Endothelial cell of umbilical vein (primary cell): ENCODE results near the gene TMEM183A. TPM values are rescaled to one million over a fixed set of nuclear protein-coding genes. Genes with fewer than 3 reads are reported as not detected.

ENCODE experiments used
- BruUV-seq: library from RNA; stranded (reverse); fragments of 400-500 nt; replicated peaks from 2 replicates; lab custom pipeline; 2021; lab: Mats Ljungman, UMichigan
- CTCF ChIA-PET: fragments of 300-600, 350-600 bp; sonication (Branson Sonifier 250); formaldehyde crosslinking; loops from one replicate; lab custom pipeline; 2021; ENCODE audit warnings: antibody characterized with exemption, inconsistent platforms; lab: Charles Lee
- POLR2A ChIA-PET: fragments of 300-600, 350-600 bp; sonication (Branson Sonifier 250); formaldehyde crosslinking; loops from one replicate; lab custom pipeline; 2021; ENCODE audit warnings: antibody characterized with exemption, inconsistent platforms; lab: Charles Lee
- DNase-seq: peaks from one replicate; pipeline ENCODE4 v3.0.0-alpha.2; 2011; ENCODE audit warnings: low read depth, low spot score
- FAIRE-seq: peaks from 2 replicates; lab custom pipeline; 2011; peaks lifted over from hg19 to GRCh38; lab: Jason Lieb, UNC
- H2AFZ ChIP-seq: 2 replicates; pipeline ENCODE4 v1.6.0; 2012; ENCODE audit warnings: low read depth, low read length, control low read depth, inconsistent platforms
- H3K27ac ChIP-seq: 2 replicates; pipeline ENCODE4 v1.5.1; 2011; ENCODE audit warnings: low read depth, mild to moderate bottlenecking, control low read depth, low read length, moderate library complexity; ENCODE audit not compliant: insufficient read depth
- H3K27me3 ChIP-seq, 2 experiments: 2 replicates each; pipeline versions ENCODE4 v1.6.0 to v1.6.1; 2011; ENCODE audit warnings: low read length in 2 of 2, mixed read lengths in 1 of 2; ENCODE audit not compliant: control insufficient read depth in 2 of 2, insufficient read depth in 2 of 2
- H3K36me3 ChIP-seq, 2 experiments: 2 replicates in 1 of 2; 3 replicates in 1 of 2; pipeline ENCODE4 v1.5.1; 2011; ENCODE audit warnings: low read length in 2 of 2, mild to moderate bottlenecking in 1 of 2, moderate library complexity in 1 of 2; ENCODE audit not compliant: control insufficient read depth in 2 of 2, insufficient read depth in 2 of 2; ENCODE audit errors: extremely low read depth in 1 of 2
- H3K4me1 ChIP-seq: 3 replicates; pipeline ENCODE4 v1.5.1; 2011; ENCODE audit warnings: mild to moderate bottlenecking, low read length; ENCODE audit not compliant: control insufficient read depth, insufficient read depth; ENCODE audit errors: extremely low read depth
- H3K4me2 ChIP-seq: 2 replicates; pipeline ENCODE4 v1.6.1; 2011; ENCODE audit warnings: low read length, control low read depth, mixed read lengths; ENCODE audit not compliant: insufficient read depth
- H3K4me3 ChIP-seq, 3 experiments: fragments of 200-600 bp in 1 of 3; sonication (generic), shearing (Covaris generic) in 1 of 3; replicated peaks in 1 of 3; 2 replicates each; pipeline ENCODE4 v1.5.1; 2011 to 2016; ENCODE audit warnings: control low read depth in 3 of 3, low read length in 3 of 3, mild to moderate bottlenecking in 2 of 3, inconsistent platforms in 1 of 3, low read depth in 1 of 3, moderate library complexity in 1 of 3; ENCODE audit not compliant: insufficient read depth in 1 of 3
- H3K79me2 ChIP-seq: 2 replicates; pipeline ENCODE4 v1.6.0; 2012; ENCODE audit warnings: low read length, inconsistent platforms; ENCODE audit not compliant: control insufficient read depth, insufficient read depth
- H3K9ac ChIP-seq: replicated peaks from 2 replicates; pipeline ENCODE3; 2011; ENCODE audit warnings: low read length, control low read depth; ENCODE audit not compliant: insufficient read depth; ENCODE audit errors: extremely low read depth
- H3K9me1 ChIP-seq: replicated peaks from 3 replicates; pipeline ENCODE4 v1.6.0; 2011; ENCODE audit warnings: mild to moderate bottlenecking, low read length; ENCODE audit not compliant: control insufficient read depth, insufficient read depth; ENCODE audit errors: extremely low read depth
- H3K9me3 ChIP-seq: replicated peaks from 2 replicates; pipeline ENCODE4 v1.5.1; 2012; ENCODE audit warnings: low read length, inconsistent platforms; ENCODE audit not compliant: control insufficient read depth, insufficient read depth
- H4K20me1 ChIP-seq: replicated peaks from 2 replicates; pipeline ENCODE3; 2011; ENCODE audit warnings: mild to moderate bottlenecking, low read length; ENCODE audit not compliant: control insufficient read depth, insufficient read depth; ENCODE audit errors: extremely low read depth
- CTCF ChIP-seq, 2 donors: IDR thresholded peaks; 1 replicate in 1 of 2; 2 replicates in 1 of 2; pipeline ENCODE4 v1.5.1; 2011; ENCODE audit warnings: low read length in 2 of 2, mild to moderate bottlenecking in 2 of 2, moderate library complexity in 2 of 2, control low read depth in 1 of 2, inconsistent platforms in 1 of 2, low read depth in 1 of 2; ENCODE audit not compliant: insufficient read depth in 1 of 2; ENCODE audit errors: extremely low read depth in 1 of 2
- EZH2 ChIP-seq: IDR thresholded peaks from 2 replicates; pipeline ENCODE4 v1.6.1; 2012; ENCODE audit warnings: borderline replicate concordance, low read depth, mild to moderate bottlenecking, moderate library complexity, low read length, inconsistent platforms; ENCODE audit not compliant: severe bottlenecking
- FOS ChIP-seq: IDR thresholded peaks from 2 replicates; pipeline ENCODE4 v1.6.1; 2011; ENCODE audit warnings: mild to moderate bottlenecking, low read length, moderate library complexity, borderline replicate concordance; ENCODE audit not compliant: insufficient read depth
- GATA2 ChIP-seq: IDR thresholded peaks from 2 replicates; pipeline ENCODE4 v1.7.0; 2011; ENCODE audit warnings: low read depth, mild to moderate bottlenecking, moderate library complexity, mixed read lengths, low read length; ENCODE audit not compliant: insufficient read length, insufficient read depth
- JUN ChIP-seq: IDR thresholded peaks from 2 replicates; pipeline ENCODE4 v1.6.1; 2011; ENCODE audit warnings: borderline replicate concordance, low read depth; ENCODE audit not compliant: insufficient read length, insufficient read depth
- MAX ChIP-seq: IDR thresholded peaks from 2 replicates; pipeline ENCODE4 v1.6.1; 2011; ENCODE audit not compliant: insufficient read depth, insufficient read length
- MYC ChIP-seq: IDR thresholded peaks from one replicate; pipeline ENCODE4 v1.6.1; 2011; ENCODE audit warnings: mild to moderate bottlenecking, low read depth, low read length
- POLR2A ChIP-seq: IDR thresholded peaks from 2 replicates; pipeline ENCODE4 v1.6.1; 2012; ENCODE audit warnings: low read depth, mild to moderate bottlenecking, control low read depth, low read length
- POLR2AphosphoS5 ChIP-seq: IDR thresholded peaks from 2 replicates; pipeline ENCODE4 v1.6.1; 2012; ENCODE audit warnings: low read depth, mild to moderate bottlenecking, control low read depth, low read length, moderate library complexity; ENCODE audit not compliant: insufficient read depth
- dilution Hi-C: fragments of 300-500 bp; cut with MboI; formaldehyde crosslinking; loops from one replicate; pipeline ENCODE4 v1.15.0; 2019; ENCODE audit warnings: low sequenced_read_pairs; ENCODE audit not compliant: extremely low pct_ligation_motif_present
- intact Hi-C: fragments of 100-400 bp; cut with micrococcal nuclease; formaldehyde crosslinking; loops from one replicate; pipeline ENCODE4 v1.10.0; 2022
- polyA plus RNA-seq, 4 experiments: library from polyadenylated mRNA; depleted of rRNA in 3 of 4; stranded (reverse) in 3 of 4; unstranded in 1 of 4; fragments of >200 nt; gene quantifications; 2 replicates each; pipeline versions ENCODE4 v1.2.1 to v1.2.3, GENCODE V29; 2011 to 2012; ENCODE audit warnings: missing spikeins in 1 of 4
- total RNA-seq: library from RNA; stranded (reverse); gene quantifications from 2 replicates; pipeline ENCODE4 v1.2.3, GENCODE V29; 2021

The TMEM183A gene
- total and polyA plus RNA-seq, 2 donors (not counting 3 experiments of a cell fraction or from before 2014, with no cell fraction given): 59.4 to 110 TPM

GRCh38 chr1:203051841-203052324 lies 44.7 kb downstream of the TMEM183A start:
- POLR2A ChIA-PET: no interaction called here

More at GRCh38 chr1:203051841-203052324, 44.7 kb downstream of the TMEM183A start:
- TF ChIP-seq POLR2A (no peak), MAX (no peak), JUN (no peak), GATA2 (no peak), CTCF (IDR thresholded peaks at IDR 0.05; ENCODE audit: extremely low read depth in 1 of 2, insufficient read depth in 1 of 2, low read depth in 1 of 2, low read length in 2 of 2) (no peak), POLR2AphosphoS5 (no peak), MYC (no peak), EZH2 (no peak), FOS (no peak)
- dilution Hi-C loops (no loop called here), intact Hi-C loops (no loop called here)
- Histone ChIP-seq H3K9me3 (no peaks in the 10 kb centered on the region), H3K4me2 (no peak overlapping the region), H3K27ac (no peak overlapping the region), H2AFZ (no peak overlapping the region), H3K4me1 (no peaks in the 10 kb centered on the region), H3K79me2 (no peaks in the 10 kb centered on the region), H3K36me3 (no peaks in the 10 kb centered on the region), H3K4me3 (no peak overlapping the region), H3K27me3 (peaks cover 0 to 3% of the 10 kb centered on the region in 2 experiments), H3K9ac (no peak overlapping the region), H3K9me1 (no peaks in the 10 kb centered on the region), H4K20me1 (no peaks in the 10 kb centered on the region)
- no TSS peak for BruUV-seq
- no peak for FAIRE-seq
- DNase-seq: no peak
- CTCF ChIA-PET: interaction anchor here (1.3 to 7.5 kb wide), 3 partner anchors 12 to 164 kb away, joined by 3 to 33 read pairs (median 8); no protein-coding TSS in a partner anchor
